HG02981 (cell line): ENCODE results near the gene CTF1.
"Not testable (repeated sequence)": the region's sequence is repeated elsewhere in the genome, so short reads cannot be mapped to it uniquely, and the experiment has no call there.

Experiments
- ATAC-seq: cut with Tn5 transposase; IDR thresholded peaks from one replicate; pipeline ENCODE4 v1.9.1; 2021; ENCODE audit warnings: mild to moderate bottlenecking, moderate library complexity; ENCODE audit not compliant: unreplicated experiment

CTF1 gene

GRCh38 chr16:30896261-30896888, at the start of gene CTF1:
TSS of gene CTF1 (plus strand) at chr16:30896614. CDS start at chr16:30896644, 30 bp downstream.
- ATAC-seq = no peak

- no peak for ATAC-seq
These were observed 49.6 kb upstream of the CTF1 start for GRCh38 chr16:30846649-30847402.

DNA sequence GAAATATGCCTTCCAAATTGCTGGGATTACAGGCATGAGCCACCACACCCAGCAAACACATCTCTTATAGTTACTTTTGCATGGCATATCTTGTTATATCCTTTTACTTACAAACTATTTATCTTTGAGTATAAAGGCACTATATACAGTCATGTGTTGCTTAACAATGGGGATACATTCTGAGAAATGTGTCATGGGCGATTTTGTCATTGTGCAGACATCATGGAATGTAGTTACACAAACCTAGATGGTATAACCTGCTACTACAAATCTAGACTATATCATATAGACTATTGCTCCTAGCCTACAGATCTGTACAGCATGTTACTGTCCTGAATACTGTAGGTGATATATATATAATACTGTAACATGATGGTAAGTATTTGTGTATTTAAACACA, 46.2 kb upstream of the CTF1 start:
- no peak for ATAC-seq

DNA sequence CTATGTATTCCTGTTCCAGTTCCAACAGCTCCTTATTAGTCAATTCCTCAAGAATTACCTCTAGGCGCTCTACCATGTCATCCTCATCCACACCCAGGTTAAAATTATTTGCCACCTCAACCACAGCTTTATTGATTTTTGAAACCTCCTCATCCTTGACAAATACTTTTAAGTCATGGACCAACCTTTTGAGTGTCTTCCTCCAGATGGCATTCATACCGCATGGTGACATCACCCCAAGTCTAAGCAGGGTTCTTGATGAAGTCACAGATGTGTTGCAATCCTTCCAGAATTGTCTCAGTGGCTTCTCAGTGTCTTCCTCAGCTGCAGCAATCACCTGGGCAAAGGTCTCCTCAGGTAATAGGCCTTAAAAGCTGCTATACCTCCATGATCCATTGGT, 42.7 kb upstream of the CTF1 start:
- ATAC-seq = no peak

GRCh38 chr16:30858111-30858495, 38.3 kb upstream of the CTF1 start:
- ATAC-seq = no peak

DNA sequence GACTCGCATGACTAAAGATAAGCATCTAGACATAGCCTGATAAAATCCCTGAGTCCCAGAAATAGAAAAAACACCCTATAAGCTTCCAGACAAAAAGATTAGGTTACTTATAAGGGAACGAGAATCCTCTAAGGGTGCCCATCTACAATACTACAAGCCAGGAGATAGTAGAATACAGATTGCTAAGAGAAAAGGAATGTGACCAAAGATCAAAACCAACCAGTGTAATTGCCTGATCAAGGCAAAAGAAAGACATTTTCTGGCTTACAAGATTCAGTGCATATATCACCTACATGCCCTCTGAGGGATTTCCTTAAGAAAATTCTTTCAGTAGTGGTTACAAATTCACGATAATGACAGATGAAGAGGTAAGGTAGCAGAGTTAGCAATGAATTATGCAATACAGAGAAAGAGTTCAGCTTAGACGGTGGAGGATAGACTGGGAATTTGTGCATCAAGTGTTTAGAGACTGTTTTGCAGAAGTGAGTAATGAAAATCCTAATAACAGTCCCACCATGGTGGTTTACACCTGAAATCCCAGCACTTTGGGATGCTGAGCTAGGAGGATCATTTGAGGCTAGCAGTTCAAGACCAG, 37.5 kb upstream of the CTF1 start:
- ATAC-seq = no peak

DNA sequence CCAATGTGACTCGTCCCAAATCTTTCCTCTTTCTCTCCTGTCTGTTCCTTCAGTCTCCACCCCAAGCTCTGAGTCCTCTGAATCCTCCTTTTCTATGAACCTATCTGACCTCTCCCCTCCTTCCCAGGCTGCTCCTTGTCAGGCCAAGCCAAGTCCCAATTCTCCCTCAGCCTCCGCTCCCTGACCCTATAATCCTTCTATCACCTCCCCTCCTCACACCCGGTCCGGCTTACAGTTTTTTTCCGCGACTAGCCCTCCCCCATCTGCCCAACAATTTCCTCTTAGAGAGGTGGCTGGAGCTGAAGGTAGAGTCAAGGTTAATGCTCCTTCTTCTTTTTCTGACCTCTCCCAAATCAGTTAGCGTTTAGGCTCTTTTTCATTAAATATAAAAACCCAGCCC, 35.7 kb upstream of the CTF1 start:
- ATAC-seq = not testable (repeated sequence)

- ATAC-seq = not testable (repeated sequence)
These were observed 33.2 kb upstream of the CTF1 start for GRCh38 chr16:30863178-30863577.

DNA sequence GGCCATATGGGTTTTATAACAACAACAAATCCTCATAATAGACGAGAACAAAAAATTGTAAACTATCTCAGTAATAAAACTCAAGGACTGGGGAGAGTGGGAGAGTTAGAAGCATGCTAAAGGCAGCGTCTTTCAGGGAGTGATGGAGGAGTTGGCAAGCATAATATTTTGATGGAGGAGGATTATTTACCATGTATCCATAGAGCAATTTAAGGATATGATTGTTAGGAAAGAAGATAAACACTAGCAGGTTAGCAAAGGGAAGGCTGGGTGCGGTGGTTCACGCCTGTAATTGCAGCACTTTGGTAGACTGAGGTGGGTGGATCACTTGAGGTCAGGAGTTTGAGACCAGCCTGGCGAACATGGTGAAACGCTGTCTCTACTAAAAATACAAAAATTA, 30.4 kb upstream of the CTF1 start:
- ATAC-seq = no peak

DNA sequence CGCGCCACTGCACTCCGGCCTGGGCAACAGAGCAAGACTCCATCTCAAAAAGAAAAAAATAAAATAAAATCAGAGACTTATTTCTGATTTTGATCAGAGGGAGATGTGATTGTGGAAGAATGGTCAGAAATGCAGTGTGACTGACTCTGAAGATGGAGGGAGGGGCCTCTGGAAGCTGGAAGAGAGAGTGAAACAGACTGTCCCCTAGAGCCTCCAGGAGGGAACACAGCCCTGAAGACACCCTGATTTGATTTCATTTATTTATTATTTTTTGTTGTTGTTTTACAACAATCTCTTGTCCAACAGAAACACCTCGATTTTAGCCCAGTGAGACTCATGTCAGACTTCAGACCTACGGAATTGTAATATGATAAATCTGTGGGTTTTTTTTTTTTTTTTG, 28.7 kb upstream of the CTF1 start:
- ATAC-seq = no peak

GRCh38 chr16:30870904-30871303, 25.5 kb upstream of the CTF1 start:
- no peak for ATAC-seq

DNA sequence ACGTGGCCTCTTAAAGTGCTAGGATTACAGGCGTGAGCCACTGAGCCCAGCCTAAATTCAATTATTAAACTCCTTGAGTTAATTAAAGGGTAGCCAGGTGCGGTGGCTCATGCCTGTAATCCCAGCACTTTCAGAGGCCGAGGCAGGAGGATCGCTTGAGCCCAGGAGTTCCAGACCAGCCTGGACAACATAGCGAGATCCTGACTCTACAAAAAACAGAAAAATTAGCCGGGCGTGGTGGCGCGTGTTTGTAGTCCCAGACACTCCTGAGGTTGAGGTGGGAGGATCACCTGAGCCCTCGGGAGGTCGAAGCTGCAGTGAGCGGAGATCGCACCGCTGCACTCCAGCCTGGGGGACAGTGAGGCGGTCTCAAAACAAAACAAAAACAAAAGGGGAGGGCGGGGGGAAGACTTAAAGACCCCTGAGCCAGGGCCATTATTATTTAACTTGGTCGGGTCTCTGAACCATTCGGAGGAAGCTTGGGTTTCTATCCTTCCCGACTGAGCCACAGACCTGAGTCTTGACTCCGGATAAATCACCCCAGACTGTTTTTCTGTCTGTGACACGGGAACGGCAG, 22.1 kb upstream of the CTF1 start:
- no peak for ATAC-seq

DNA sequence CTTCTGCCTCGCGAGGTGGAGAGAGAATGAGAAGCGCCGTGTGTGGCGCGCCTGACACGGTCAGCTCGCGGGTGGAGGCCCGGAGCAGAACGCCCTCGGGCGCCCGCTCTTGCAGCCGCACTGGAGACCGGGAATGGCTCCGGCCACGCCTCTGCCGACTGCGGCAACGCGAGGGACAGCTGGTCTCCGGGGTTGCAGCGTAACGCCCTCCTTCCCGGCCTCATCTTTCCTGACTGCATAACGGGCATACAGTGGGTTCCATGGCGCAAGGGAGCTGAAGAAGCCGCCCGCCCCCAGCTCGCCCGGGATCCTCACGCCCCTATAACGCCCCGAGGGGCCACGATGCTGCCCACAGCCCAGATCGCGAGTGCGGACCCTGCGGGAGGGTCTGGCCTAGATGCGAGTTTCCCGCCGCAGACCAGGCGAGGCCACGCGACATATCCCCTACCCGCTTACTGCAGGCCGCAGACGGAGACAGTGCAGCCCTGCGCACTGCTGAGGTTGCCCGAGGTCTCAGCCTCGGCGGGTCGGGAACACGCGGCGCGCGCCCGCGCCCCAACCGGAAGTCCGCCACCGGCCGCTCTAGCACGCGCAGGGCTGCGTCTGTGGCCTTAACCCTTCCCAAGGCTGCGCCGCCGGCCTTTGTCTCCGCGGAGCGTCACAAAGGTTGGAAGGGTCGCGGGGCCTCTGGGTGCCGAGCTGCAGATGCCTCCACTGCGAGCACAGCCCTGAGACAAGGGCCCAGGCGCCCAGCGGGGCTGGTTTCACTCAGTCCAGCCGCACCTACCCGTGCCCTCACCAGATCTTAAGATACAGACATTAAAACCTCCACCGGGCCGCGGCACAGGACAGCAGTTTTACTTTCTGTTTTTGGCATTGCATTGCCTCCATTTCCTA, 21.3 kb upstream of the CTF1 start:
- peak; percentile 78 for ATAC-seq

- ATAC-seq = no peak
These were observed 20.3 kb upstream of the CTF1 start for GRCh38 chr16:30875871-30876801.

DNA sequence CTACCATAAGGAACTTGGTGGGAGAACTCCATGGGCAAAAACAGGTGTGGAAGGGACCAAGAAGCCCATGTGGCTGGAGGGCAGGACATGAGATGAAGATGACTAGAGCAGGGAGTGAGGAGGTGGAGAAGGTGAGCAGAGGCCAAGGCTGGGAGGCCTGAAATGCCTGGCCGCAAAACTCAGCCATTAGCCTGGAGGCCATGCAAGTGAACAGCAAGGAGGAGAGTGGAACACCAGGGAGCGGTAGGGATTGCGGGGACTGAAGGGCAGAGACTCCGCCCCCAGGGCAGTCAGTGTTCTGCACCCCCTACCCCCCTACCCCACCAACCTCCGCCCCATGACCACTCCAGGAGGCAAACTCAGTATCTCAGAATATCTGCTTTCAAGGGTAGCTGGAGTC, 19.5 kb upstream of the CTF1 start:
- no peak for ATAC-seq

GRCh38 chr16:30882429-30883310, 13.7 kb upstream of the CTF1 start:
- ATAC-seq = no peak

GRCh38 chr16:30884760-30885159, 11.7 kb upstream of the CTF1 start:
- ATAC-seq = no peak

DNA sequence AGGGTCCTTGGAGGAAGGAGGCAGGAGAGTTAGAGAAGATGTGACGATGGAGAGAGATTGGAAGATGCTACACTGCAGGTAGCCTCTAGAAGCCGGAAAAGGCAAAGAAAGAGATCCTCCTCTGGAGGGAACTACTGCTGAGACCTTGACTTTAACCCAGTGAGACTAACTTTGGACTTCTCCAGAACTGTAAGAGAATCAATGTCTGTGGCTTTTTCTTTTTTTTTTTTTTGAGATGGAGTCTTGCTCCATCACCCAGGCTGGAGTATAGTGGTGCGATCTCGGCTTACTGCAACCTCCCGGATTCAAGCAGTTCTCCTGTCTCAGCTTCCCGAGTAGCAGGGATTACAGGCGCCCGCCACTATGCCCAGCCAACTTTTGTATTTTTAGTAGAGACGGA, 11.2 kb upstream of the CTF1 start:
- no peak for ATAC-seq

GRCh38 chr16:30886145-30886544, 10.3 kb upstream of the CTF1 start:
- no peak for ATAC-seq
